ENCODE data around the gene NCAM2.
"Not testable (repeated sequence)": the region's sequence is repeated elsewhere in the genome, so short reads cannot be mapped to it uniquely, and the experiment has no call there.

Gene NCAM2

GRCh38 chr21:21111309-21111920 lies 113.2 kb downstream of the NCAM2 start:
- DNase-seq, result no peak

- DNase-seq, result no peak
These were observed 116.3 kb downstream of the NCAM2 start for GRCh38 chr21:21114461-21114860.

DNA sequence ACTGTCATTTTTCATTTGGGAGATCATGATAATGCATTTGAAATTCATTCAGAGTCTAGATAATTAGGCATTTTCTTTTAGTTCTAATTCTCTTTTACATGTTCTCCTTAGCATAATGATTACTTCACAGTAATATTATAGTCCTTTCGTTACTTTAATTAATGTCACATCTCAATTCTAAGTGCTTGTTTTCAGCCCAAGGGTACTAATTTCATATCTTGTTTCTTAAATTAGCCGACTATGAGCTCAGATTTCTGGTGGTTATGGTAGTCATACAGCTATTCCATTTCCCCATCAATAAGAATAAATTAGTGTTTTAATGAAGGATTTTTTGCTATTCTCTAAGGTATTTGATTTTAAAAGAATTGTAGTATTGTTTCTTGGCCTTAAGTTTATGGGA lies 120.9 kb downstream of the NCAM2 start:
- no peak for DNase-seq

- DNase-seq, result no peak
These were observed 124.5 kb downstream of the NCAM2 start for GRCh38 chr21:21122680-21123079.

DNA sequence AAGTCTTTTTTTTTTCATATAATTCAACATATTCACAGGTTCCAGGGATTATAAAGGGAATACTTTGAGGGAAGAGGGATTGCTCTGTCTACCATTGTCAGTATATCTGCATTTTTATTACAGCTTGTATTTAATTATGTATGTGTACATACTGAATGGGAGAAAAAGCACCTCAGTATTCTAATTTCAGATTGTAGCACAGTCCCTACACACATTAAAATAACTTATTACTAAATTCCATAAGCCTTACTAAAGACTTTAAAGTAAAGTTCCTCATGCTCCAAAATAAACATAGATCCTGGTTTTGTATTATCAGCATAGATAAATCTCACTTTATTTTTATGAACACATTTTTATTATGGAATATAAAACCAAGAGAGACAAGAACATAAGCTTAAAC lies 134.2 kb downstream of the NCAM2 start:
- DNase-seq, result no peak

GRCh38 chr21:21137986-21138385 lies 139.8 kb downstream of the NCAM2 start:
- DNase-seq, result no peak

GRCh38 chr21:21146587-21147373 lies 148.6 kb downstream of the NCAM2 start:
- no peak for DNase-seq

DNA sequence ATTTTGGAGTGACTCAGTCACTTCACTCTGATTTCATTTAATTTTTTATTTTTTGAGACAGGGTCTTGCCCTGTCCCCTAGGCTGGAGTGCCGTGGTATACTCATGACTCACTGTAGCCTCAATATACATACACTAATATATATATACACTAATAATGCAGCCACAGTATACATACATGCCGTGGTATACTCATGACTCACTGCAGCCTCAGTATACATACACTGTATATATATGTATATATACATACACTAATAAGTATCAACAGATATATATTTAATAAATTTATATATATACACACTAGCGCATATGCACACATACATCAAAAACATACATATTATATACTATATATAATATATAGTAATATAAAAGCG lies 149.2 kb downstream of the NCAM2 start:
- DNase-seq, result no peak

DNA sequence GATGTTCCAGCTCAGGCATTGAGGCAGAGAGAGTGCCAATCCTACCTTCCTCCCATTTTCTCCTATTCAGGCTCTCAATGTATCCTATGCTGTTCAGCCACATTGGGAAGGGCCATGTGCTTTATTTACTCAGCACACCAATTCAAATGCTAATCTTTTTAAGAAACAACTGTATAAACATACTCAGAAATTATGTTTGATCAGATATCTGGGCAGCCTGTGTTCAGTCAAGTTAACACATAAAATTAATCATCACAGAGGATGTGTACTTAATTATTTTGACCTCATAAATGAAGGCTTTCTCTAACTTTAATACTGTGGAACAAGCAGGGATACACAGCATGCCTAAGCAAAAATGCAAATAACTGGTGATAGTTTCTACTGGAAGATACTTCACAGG lies 149.8 kb downstream of the NCAM2 start:
- no peak for DNase-seq

DNA sequence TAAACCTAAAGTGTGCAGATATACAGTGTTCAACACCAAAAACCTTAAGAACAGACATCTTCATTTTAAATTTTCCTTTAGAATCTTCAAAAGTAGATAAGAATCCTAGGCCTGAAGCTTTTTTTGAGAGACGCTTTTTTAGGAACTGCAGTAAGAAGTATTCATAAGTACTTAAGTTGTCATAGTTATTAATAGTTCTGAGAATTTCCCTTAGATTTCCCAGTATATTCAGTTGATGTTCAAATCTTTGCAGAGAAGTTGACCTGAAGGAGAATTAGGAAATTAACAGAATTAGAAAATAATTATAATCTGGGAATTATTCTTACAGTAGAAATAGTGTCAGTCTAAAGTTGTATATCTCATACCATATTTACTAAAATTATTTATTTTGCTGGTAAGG lies 150.3 kb downstream of the NCAM2 start:
- DNase-seq, result no peak

DNA sequence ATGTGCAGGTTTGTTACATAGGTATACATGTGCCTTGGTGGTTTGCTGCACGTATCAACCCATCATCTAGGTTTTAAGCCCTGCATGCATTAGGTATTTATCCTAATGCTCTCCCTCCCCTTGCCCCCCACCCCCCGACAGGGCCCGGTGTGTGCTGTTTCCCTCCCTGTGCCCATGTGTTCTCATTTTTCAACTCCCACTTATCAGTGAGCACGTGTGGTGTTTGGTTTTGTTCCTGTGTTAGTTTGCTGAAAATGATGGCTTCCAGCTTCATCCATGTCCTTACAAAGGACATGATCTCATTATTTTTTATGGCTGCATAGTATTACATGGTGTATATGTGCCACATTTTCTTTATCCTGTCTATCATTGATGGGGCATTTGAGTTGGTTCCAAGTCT lies 151.2 kb downstream of the NCAM2 start:
- DNase-seq, result not testable (repeated sequence)

DNA sequence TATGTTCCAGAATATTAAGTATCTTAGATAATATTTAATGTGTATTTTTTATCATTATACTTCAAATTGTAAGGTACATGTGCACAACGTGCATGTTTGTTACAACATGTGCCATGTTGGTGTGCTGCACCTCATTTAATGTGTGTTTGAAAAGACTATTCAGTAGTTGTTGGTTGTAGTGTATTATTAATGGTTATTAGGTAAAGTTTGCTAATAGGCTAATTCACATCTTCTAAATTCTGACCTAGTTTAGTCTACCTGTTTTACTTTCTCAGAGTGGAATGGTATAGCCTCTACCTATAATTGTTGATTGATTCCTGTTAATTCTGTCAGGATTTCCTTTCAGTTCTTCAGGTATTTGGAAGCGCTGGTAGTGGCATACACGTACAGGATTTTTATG lies 153.0 kb downstream of the NCAM2 start:
- DNase-seq, result no peak

GRCh38 chr21:21156397-21156796 lies 158.2 kb downstream of the NCAM2 start:
- no peak for DNase-seq

GRCh38 chr21:21156957-21157356 lies 158.7 kb downstream of the NCAM2 start:
- peak; percentile 7 for DNase-seq

GRCh38 chr21:21158376-21158918 lies 160.2 kb downstream of the NCAM2 start:
- DNase-seq, result no peak

DNA sequence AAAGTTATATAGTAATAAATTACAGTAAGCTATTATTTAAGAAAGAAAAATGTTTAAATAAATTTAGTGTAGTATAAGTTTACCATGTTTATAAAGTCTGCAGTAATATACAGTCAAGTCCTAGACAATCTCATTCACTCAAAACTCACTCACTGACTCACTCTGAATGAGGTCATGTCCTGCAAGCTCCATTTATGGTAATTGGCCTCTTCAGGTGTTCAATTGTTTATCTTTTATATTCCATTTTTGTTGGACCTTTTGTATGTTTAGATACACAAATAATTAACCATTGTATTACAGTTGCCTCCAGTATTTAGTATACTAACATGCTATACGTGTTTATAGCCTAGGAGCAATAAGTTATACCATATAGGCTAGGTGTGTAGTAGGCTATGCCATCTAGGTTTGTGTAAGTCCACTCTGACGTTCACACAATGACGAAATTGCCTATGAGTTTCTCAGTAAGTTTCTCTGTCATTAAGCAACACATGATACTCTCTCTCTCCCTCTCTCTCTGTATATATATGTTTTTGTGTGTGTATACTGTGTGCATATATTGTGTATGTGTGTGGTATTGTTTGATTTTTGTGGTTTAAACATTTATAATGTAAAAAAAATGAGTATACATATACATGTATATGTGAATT lies 161.2 kb downstream of the NCAM2 start:
- DNase-seq, result no peak

- DNase-seq, result no peak
These were observed 164.6 kb downstream of the NCAM2 start for GRCh38 chr21:21162786-21163185.

GRCh38 chr21:21163904-21164303 lies 165.7 kb downstream of the NCAM2 start:
- peak; percentile 83 for DNase-seq

DNA sequence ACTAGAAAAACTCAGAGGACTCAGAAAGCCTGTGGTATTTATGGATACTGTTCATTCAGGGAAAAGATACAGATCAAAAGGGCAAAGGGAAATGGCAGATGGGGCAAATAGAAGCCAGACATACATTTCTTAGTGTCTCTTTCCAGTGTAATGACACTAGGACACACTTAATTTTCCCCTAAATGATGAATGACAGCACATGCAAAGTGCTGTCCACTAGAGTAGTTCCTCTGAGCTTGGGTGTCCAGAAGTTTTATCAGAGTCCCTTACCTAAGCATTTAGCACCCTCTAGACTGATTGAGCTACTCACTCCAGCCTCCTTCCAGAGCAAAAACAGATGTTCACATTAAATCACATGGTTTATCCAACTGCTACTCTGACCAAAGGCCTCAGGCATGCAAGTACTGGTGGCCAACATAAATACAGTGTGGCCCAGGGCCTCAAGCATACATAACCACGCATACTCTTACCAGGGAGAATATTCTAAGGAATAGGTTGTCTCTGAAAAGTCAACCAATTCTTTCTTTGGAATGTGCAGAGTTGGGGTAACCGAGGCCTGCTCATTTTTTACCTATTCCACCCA lies 166.9 kb downstream of the NCAM2 start:
- DNase-seq, result peak; percentile 32

DNA sequence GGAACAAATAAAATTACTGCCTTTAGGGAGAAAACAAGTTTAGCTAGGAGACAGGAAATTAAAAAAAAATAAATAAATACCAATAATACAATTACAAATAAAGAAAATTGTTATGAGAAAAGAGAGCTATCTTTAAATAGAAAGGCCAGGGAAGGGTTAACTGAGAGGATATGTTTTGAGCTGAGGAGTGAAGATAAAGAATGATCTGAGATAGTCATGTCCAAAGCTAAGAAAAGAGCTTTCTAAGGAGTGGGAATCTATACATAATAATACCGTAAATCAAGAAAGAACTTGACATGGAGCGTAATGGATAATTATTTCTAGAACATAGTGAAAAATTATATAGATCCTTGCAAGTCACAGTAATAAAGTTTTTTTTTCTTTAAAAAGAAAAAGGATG lies 176.5 kb downstream of the NCAM2 start:
- no peak for DNase-seq

- no peak for DNase-seq
These were observed 177.7 kb downstream of the NCAM2 start for GRCh38 chr21:21175798-21176334.

DNA sequence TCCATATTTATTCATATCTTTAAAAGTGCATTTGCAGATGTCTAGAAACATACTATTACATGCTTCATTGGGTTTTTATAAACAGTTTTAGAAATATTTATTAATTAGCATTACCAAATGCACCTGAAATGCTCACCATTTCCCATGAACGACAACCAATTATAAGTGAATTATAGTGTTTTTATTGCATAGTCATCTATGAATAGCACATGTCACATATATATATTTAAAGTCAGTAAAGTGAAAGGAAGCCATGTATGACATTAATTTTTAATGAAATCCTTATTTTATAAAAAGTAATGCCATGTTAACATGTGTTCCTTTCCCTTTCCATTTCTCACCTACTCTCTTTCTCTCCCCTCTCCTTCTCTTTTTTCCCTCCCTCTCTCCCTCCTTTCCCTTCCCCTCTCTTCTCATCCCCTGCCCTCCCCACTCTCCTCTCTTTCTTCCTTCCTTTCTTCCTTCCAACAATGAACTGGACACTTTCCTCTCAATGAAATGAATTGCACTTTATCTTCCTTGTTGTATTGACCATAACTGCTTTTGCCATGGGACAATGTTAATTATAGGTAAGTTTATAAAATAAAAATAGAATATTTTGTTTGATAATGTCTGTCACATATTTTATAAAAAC lies 179.3 kb downstream of the NCAM2 start:
- no peak for DNase-seq
